ENCODE data around the gene LRRC74B.
"Not testable (repeated sequence)": the region's sequence is repeated elsewhere in the genome, so short reads cannot be mapped to it uniquely, and the experiment has no call there.

LRRC74B gene

GRCh38 chr22:21034989-21035388 lies 10.8 kb upstream of the LRRC74B start:
- H2AFZ ChIP-seq (ENCODE audit: low read depth), result no peak overlapping the region
- no peak overlapping the region for H3K9ac ChIP-seq
- H3K4me2 ChIP-seq, result no peak overlapping the region
- H3K27me3 ChIP-seq (ENCODE audit: insufficient read depth, low read depth), result no peaks in the 10 kb centered on the region; the same call in 1 of the 2 replicates
- H3K79me2 ChIP-seq (ENCODE audit: insufficient read depth, low read depth), result no peaks in the 10 kb centered on the region
- TF ChIP-seq, protein P1, sequence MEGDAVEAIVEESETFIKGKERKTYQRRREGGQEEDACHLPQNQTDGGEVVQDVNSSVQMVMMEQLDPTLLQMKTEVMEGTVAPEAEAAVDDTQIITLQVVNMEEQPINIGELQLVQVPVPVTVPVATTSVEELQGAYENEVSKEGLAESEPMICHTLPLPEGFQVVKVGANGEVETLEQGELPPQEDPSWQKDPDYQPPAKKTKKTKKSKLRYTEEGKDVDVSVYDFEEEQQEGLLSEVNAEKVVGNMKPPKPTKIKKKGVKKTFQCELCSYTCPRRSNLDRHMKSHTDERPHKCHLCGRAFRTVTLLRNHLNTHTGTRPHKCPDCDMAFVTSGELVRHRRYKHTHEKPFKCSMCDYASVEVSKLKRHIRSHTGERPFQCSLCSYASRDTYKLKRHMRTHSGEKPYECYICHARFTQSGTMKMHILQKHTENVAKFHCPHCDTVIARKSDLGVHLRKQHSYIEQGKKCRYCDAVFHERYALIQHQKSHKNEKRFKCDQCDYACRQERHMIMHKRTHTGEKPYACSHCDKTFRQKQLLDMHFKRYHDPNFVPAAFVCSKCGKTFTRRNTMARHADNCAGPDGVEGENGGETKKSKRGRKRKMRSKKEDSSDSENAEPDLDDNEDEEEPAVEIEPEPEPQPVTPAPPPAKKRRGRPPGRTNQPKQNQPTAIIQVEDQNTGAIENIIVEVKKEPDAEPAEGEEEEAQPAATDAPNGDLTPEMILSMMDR (conservative IDR thresholded peaks at IDR 0.05; ENCODE audit: low read depth, low read length), result no peak
- H3K4me3 ChIP-seq (IDR thresholded peaks at IDR 0.05; ENCODE audit: insufficient read depth, low read depth, low read length), result no peak overlapping the region
- H3K4me1 ChIP-seq (ENCODE audit: low read depth, poor library complexity, severe bottlenecking), result no peaks in the 10 kb centered on the region
- no peaks in the 10 kb centered on the region for H4K20me1 ChIP-seq (ENCODE audit: insufficient read depth)
- no peaks in the 10 kb centered on the region for H3K36me3 ChIP-seq (ENCODE audit: insufficient read depth)
- no peak overlapping the region for H3K27ac ChIP-seq

GRCh38 chr22:21038405-21038804 lies 7.3 kb upstream of the LRRC74B start:
- Histone ChIP-seq H3K9ac (no peak overlapping the region), H3K4me2 (no peak overlapping the region), H4K20me1 (ENCODE audit: insufficient read depth) (no peaks in the 10 kb centered on the region), H3K27ac (no peak overlapping the region), H3K4me3 (IDR thresholded peaks at IDR 0.05; ENCODE audit: insufficient read depth, low read depth, low read length) (no peak overlapping the region), H2AFZ (ENCODE audit: low read depth) (no peak overlapping the region), H3K36me3 (ENCODE audit: insufficient read depth) (no peaks in the 10 kb centered on the region), H3K79me2 (ENCODE audit: insufficient read depth, low read depth) (no peaks in the 10 kb centered on the region), H3K27me3 (ENCODE audit: insufficient read depth, low read depth) (no peaks in the 10 kb centered on the region; the same call in 1 of the 2 replicates), H3K4me1 (ENCODE audit: low read depth, poor library complexity, severe bottlenecking) (no peaks in the 10 kb centered on the region)
- TF ChIP-seq, protein P1 (conservative IDR thresholded peaks at IDR 0.05; ENCODE audit: low read depth, low read length), result no peak

- not testable (repeated sequence) for H3K27me3 ChIP-seq (ENCODE audit: insufficient read depth, low read depth); H2AFZ ChIP-seq (ENCODE audit: low read depth); H3K27ac ChIP-seq; H3K4me1 ChIP-seq (ENCODE audit: low read depth, poor library complexity, severe bottlenecking); H3K36me3 ChIP-seq (ENCODE audit: insufficient read depth); H3K79me2 ChIP-seq (ENCODE audit: insufficient read depth, low read depth); H3K4me3 ChIP-seq (IDR thresholded peaks at IDR 0.05; ENCODE audit: insufficient read depth, low read depth, low read length); H3K4me2 ChIP-seq; H4K20me1 ChIP-seq (ENCODE audit: insufficient read depth); H3K9ac ChIP-seq
Observed at GRCh38 chr22:21039158-21039557, 6.6 kb upstream of the LRRC74B start.

DNA sequence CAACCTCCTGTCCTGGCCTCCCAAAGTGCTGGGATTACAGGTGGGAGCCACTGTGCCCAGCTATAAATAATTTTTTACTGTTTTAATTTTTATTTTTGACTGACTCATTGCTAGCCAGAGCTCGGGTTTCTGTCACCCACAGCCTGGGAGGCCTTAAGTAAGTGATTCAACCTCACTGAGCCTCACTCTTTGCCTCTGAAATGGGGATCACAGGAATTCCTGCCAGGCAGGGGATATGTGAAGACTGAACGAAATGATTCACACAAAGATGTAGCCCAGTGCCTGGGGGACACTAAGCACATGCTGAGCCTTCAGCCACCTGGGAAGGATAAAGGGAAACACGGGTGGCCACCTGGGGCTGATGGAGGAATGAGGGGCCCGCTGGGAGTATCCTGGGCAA lies 3.8 kb upstream of the LRRC74B start:
- H3K36me3 ChIP-seq (ENCODE audit: insufficient read depth), result no peaks in the 10 kb centered on the region
- no peak overlapping the region for H3K4me3 ChIP-seq (IDR thresholded peaks at IDR 0.05; ENCODE audit: insufficient read depth, low read depth, low read length)
- H2AFZ ChIP-seq (ENCODE audit: low read depth), result no peak overlapping the region
- no peak overlapping the region for H3K9ac ChIP-seq
- no peak overlapping the region for H3K27ac ChIP-seq
- no peaks in the 10 kb centered on the region for H4K20me1 ChIP-seq (ENCODE audit: insufficient read depth)
- H3K79me2 ChIP-seq (ENCODE audit: insufficient read depth, low read depth), result no peaks in the 10 kb centered on the region
- no peak overlapping the region for H3K4me2 ChIP-seq
- H3K27me3 ChIP-seq (ENCODE audit: insufficient read depth, low read depth), result no peaks in the 10 kb centered on the region; the same call in 1 of the 2 replicates
- TF ChIP-seq, protein P1 (conservative IDR thresholded peaks at IDR 0.05; ENCODE audit: low read depth, low read length), result no peak
- peaks cover 7% of the 10 kb centered on the region for H3K4me1 ChIP-seq (ENCODE audit: low read depth, poor library complexity, severe bottlenecking)

GRCh38 chr22:21042978-21043859 lies 2.5 kb upstream of the LRRC74B start:
- Histone ChIP-seq H3K4me3 (IDR thresholded peaks at IDR 0.05; ENCODE audit: insufficient read depth, low read depth, low read length) (no peak overlapping the region), H3K79me2 (ENCODE audit: insufficient read depth, low read depth) (no peaks in the 10 kb centered on the region), H3K27me3 (ENCODE audit: insufficient read depth, low read depth) (no peaks in the 10 kb centered on the region; the same call in 1 of the 2 replicates), H2AFZ (ENCODE audit: low read depth) (no peak overlapping the region), H3K27ac (no peak overlapping the region), H3K36me3 (ENCODE audit: insufficient read depth) (no peaks in the 10 kb centered on the region), H3K9ac (no peak overlapping the region), H3K4me1 (ENCODE audit: low read depth, poor library complexity, severe bottlenecking) (peaks cover 7% of the 10 kb centered on the region), H4K20me1 (ENCODE audit: insufficient read depth) (no peaks in the 10 kb centered on the region), H3K4me2 (no peak overlapping the region)
- TF ChIP-seq, protein P1 (conservative IDR thresholded peaks at IDR 0.05; ENCODE audit: low read depth, low read length), result no peak
